ENCODE measurements around the gene PDE7B. TPM values are rescaled to one million over a fixed set of nuclear protein-coding genes. Genes with fewer than 3 reads are reported as not detected.

Gene PDE7B
- total RNA-seq, 1 experiment from 2014 or later, result not detected

DNA sequence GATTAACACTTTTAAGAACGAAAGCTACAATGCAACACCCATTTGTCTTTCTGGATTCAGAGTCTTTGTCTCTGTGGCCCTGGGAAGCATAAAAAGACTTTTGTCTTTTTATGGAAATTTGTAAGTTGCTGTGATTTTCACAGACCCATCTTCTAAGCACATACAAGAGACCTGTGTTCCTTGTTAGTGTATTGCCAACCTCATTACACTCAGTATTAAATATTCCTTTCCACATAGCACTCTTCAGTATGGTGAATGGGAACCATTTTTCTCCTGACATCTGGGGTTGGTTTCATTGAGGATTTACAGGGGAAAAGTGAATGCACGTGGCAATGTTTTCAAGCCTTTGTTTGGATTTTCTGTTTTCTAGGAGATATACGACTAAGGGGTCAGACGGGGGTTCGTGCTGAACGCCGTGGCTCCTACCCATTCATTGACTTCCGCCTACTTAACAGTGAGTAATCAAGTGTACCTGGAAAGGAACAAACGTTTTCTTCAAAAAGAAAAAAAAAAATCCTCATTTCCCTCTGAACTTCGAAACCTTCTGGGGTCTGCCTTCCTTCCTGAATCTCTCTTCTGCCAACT, 257.0 kb downstream of the PDE7B start:
- BruUV-seq (replicated peaks), result no TSS peak
- Histone ChIP-seq H3K4me1 (ENCODE audit: insufficient read depth, low read length) (no peaks in the 10 kb centered on the region), H3K79me2 (ENCODE audit: low read length) (no peaks in the 10 kb centered on the region), H3K27me3 (ENCODE audit: low read length) (no peaks in the 10 kb centered on the region), H3K4me3 (ENCODE audit: low read length) (no peak overlapping the region), H3K9me3 (ENCODE audit: low read length) (no peaks in the 10 kb centered on the region), H3K27ac (ENCODE audit: low read length) (no peak overlapping the region), H3F3A (ENCODE audit: low read length, unreplicated experiment) (no peaks in the 10 kb centered on the region), H3K36me3 (ENCODE audit: low read depth, low read length) (no peaks in the 10 kb centered on the region), H3K9me2 (replicated peaks; ENCODE audit: low read length) (no peaks in the 10 kb centered on the region), H4K20me1 (ENCODE audit: low read length) (no peaks in the 10 kb centered on the region), H3K9ac (ENCODE audit: low read length) (no peak overlapping the region), H3K4me2 (ENCODE audit: low read length) (no peak overlapping the region), H2AFZ (ENCODE audit: low read length) (no peak overlapping the region)
- no peak for ATAC-seq
- no peak for TF ChIP-seq EZH2 (IDR thresholded peaks at IDR 0.05; ENCODE audit: low read length, unreplicated experiment)
- no peak for TF ChIP-seq EZH2phosphoT487 (IDR thresholded peaks at IDR 0.05; ENCODE audit: borderline replicate concordance, low read length)
- TF ChIP-seq CTCF (conservative IDR thresholded peaks at IDR 0.05; ENCODE audit: low read depth, low read length), result no peak
- no peak for DNase-seq
- ChIA-PET POLR2A (ENCODE audit: unreplicated experiment) (no interaction called here), CTCF (no interaction called here)
- intact Hi-C loops (cut with micrococcal nuclease), result no loop called here

GRCh38 chr6:136111831-136112230, 260.3 kb downstream of the PDE7B start:
- no TSS peak for BruUV-seq (replicated peaks)
- Histone ChIP-seq H4K20me1 (ENCODE audit: low read length) (no peaks in the 10 kb centered on the region), H3K36me3 (ENCODE audit: low read depth, low read length) (no peaks in the 10 kb centered on the region), H3K4me3 (ENCODE audit: low read length) (no peak overlapping the region), H3K9ac (ENCODE audit: low read length) (no peak overlapping the region), H3K4me2 (ENCODE audit: low read length) (no peak overlapping the region), H3K27me3 (ENCODE audit: low read length) (no peaks in the 10 kb centered on the region), H3K79me2 (ENCODE audit: low read length) (no peaks in the 10 kb centered on the region), H3F3A (ENCODE audit: low read length, unreplicated experiment) (no peaks in the 10 kb centered on the region), H2AFZ (ENCODE audit: low read length) (no peak overlapping the region), H3K9me3 (ENCODE audit: low read length) (no peaks in the 10 kb centered on the region), H3K9me2 (replicated peaks; ENCODE audit: low read length) (no peaks in the 10 kb centered on the region), H3K27ac (ENCODE audit: low read length) (no peak overlapping the region), H3K4me1 (ENCODE audit: insufficient read depth, low read length) (peaks cover 4% of the 10 kb centered on the region)
- ChIA-PET POLR2A (ENCODE audit: unreplicated experiment) (no interaction called here), CTCF (no interaction called here)
- intact Hi-C loops (cut with micrococcal nuclease), result no loop called here
- no peak for DNase-seq
- no peak for ATAC-seq
- no peak for TF ChIP-seq EZH2 (IDR thresholded peaks at IDR 0.05; ENCODE audit: low read length, unreplicated experiment)
- TF ChIP-seq EZH2phosphoT487 (IDR thresholded peaks at IDR 0.05; ENCODE audit: borderline replicate concordance, low read length), result no peak
- TF ChIP-seq CTCF (conservative IDR thresholded peaks at IDR 0.05; ENCODE audit: low read depth, low read length), result no peak

GRCh38 chr6:136112262-136112661, 260.8 kb downstream of the PDE7B start:
- no peaks in the 10 kb centered on the region for H3K27me3 ChIP-seq (ENCODE audit: low read length)
- no peaks in the 10 kb centered on the region for H3K9me2 ChIP-seq (replicated peaks; ENCODE audit: low read length)
- CTCF ChIA-PET, result no interaction called here
- POLR2A ChIA-PET (ENCODE audit: unreplicated experiment), result no interaction called here
- intact Hi-C loops (cut with micrococcal nuclease), result no loop called here
- no peaks in the 10 kb centered on the region for H3F3A ChIP-seq (ENCODE audit: low read length, unreplicated experiment)
- H3K36me3 ChIP-seq (ENCODE audit: low read depth, low read length), result no peaks in the 10 kb centered on the region
- no peak overlapping the region for H3K9ac ChIP-seq (ENCODE audit: low read length)
- H3K4me3 ChIP-seq (ENCODE audit: low read length), result no peak overlapping the region
- H3K79me2 ChIP-seq (ENCODE audit: low read length), result no peaks in the 10 kb centered on the region
- no peaks in the 10 kb centered on the region for H4K20me1 ChIP-seq (ENCODE audit: low read length)
- BruUV-seq (replicated peaks), result no TSS peak
- H2AFZ ChIP-seq (ENCODE audit: low read length), result no peak overlapping the region
- no peak for ATAC-seq
- H3K4me2 ChIP-seq (ENCODE audit: low read length), result no peak overlapping the region
- DNase-seq, result no peak
- H3K4me1 ChIP-seq (ENCODE audit: insufficient read depth, low read length), result peaks cover 8% of the 10 kb centered on the region
- TF ChIP-seq EZH2phosphoT487 (IDR thresholded peaks at IDR 0.05; ENCODE audit: borderline replicate concordance, low read length) (no peak), CTCF (conservative IDR thresholded peaks at IDR 0.05; ENCODE audit: low read depth, low read length) (no peak), EZH2 (IDR thresholded peaks at IDR 0.05; ENCODE audit: low read length, unreplicated experiment) (no peak)
- no peaks in the 10 kb centered on the region for H3K9me3 ChIP-seq (ENCODE audit: low read length)
- H3K27ac ChIP-seq (ENCODE audit: low read length), result no peak overlapping the region
